HuH-7.5 (cell line): Measurements from ENCODE around the gene STK24.

Experiments
- DNase-seq: peaks from one replicate; pipeline ENCODE4 v3.0.0; 2011; ENCODE audit warnings: low spot score

The STK24 gene

DNA sequence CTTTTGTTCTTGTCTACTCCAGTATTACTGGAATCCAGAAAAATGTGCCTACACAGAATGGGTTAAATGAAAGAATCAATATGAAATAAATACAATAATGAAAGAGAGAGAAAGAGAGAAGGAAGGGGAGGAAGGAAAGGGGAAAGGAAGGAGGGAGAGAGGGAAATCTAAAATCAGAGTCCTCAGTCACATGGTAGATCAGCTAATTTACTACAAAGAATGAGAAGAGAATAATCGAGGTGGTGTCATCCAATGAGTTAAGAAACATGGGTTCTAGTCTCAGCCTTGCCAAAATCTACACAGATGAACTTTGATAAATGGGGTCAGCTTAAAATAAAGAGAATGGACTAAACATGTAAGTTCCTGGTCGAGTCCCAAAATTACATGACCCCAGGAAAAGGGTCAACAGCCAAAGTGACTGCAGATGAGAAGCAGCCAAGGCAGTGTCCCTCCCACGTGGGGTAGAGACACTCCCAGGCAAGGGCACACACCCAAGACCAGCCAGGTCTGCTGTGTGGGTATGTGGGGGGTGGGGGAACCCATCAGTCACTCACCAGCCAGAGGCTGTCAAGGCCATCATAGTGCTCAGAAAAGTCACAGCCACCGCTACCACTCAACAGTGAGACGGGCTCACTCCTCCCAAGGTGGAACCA is 103.6 kb downstream of the STK24 start:
- DNase-seq, result no peak

DNA sequence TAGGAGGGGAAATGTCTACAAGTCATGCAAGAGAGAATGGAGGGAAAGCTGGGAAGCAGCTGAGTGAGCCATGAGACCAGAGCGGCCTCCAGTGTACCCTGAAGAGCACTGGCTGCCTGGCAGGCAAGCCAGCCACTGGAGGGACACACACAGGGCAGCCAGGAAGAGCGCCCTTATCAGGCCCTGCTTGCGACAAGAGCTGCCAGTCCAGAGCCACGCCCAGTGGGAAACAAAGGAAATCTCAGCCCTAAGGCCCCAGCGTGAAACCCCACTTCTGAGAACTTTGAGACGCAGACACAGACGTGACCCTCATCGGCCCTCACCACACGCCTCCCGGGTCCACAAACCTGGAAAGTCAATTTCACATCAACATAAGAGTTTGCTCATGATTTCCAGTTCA is 105.0 kb downstream of the STK24 start:
- DNase-seq, result no peak

DNA sequence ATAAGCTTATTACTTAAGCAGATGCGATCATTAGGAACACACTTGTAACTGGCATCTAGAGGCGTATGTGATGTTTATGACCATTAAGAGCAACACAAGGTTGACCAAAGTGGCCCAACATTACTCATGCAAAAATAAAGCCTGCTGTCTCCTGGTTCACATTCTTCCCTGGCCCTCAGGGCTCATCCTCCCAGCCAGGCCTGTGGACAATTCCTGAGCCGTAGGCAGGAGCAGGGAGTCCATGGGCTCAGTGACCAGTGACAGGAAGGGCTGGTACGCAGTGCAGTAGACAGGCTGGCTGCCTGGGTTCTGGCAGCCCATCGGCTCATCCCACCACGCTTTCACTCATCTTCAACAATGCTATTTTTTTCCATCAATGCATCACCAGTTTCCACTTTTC is 106.0 kb downstream of the STK24 start:
- no peak for DNase-seq

GRCh38 chr13:98468929-98469328 is 108.0 kb downstream of the STK24 start:
- DNase-seq, result no peak

DNA sequence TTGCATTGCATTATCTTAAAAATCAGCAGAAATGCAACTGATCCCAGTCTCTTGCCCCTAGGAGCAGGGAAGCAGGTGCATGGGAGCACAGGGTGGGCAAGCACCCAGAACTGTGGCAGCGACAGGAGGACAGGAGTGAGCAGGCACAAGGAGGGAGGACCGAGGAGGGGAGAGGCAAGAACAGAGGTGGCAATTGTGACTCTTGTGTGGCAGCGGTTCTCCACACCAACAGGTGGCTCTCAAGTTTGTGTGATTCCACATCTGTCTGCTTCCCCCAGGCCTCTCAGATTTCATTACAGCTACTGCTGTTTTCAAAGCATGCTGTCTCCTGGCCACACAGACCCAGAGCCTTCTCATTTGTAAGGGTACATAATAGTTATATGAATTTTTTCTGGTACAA is 108.5 kb downstream of the STK24 start:
- no peak for DNase-seq

- no peak for DNase-seq
These were observed 109.5 kb downstream of the STK24 start for GRCh38 chr13:98467263-98467985.

GRCh38 chr13:98466634-98467236 is 110.2 kb downstream of the STK24 start:
- peak; percentile 52 for DNase-seq

- DNase-seq, result no peak
These were observed 114.0 kb downstream of the STK24 start for GRCh38 chr13:98462946-98463345.

DNA sequence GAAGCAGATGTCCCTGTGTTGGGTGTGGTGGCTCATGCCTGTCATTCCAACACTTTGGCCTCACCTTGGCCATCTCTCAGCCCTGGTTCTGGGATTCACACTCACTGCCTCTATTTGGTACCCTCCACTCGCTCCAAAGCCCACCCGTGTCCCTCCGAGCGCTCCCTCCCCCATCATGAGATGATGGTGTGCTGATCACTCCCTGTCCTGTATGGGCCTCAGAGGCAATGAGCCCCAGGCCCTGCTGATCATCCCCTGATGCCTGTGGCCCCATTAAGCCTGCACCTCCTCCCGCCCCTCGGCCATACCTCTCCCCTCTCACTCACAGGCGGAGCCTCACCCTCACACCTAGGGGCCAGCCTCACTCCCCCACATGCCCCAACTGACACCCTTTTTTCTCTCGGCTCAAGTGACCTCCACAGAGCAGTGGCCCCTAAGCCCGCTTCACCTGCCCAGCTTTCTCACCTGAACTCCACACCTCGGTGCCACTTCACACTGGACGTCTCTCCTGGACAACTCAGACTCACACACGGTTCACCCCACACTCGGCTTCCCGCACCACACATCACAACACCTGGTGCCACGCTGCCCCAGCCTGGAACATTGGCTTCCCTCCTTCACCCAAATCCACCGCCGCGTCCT is 114.5 kb downstream of the STK24 start:
- DNase-seq, result no peak

DNA sequence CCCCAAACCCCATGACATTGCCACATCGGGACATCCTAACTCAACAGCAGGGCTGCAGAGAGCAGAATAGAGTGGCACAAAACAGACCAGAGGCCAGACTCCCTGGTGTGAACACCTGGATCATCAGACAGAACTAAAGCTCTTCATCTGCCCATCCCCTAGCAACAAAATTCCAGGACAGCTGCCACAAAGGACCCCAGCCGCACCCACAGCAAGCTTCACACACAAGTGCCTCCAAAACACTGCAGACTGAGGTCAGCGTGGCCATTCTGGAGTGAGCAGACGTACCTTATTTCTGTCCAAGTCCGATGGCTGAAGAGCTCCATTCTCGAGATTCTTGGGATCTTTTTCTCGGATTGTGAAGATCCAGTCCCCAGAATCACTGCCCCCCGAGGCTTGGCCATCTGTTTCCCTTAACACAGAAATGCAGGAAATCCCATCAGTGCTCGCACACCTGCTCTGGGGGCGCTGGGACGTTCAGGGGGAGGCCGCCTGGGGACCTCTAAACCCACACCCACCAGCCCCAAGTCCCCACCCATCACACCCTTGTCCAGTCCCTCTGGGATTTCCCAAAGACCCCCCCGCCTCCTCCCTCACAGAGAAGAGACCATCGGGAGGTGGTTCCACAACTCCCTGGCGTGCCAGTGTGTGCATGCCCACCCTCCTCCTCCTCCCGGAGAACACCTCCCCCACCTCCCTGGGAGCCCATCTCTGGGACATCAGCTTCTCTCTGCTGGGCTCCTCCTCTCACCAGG is 115.2 kb downstream of the STK24 start:
- no peak for DNase-seq

GRCh38 chr13:98460516-98460915 is 116.4 kb downstream of the STK24 start:
- DNase-seq, result no peak

- DNase-seq, result no peak
These were observed 117.1 kb downstream of the STK24 start for GRCh38 chr13:98459721-98460370.

- DNase-seq, result no peak
These were observed 117.7 kb downstream of the STK24 start for GRCh38 chr13:98459171-98459681.

DNA sequence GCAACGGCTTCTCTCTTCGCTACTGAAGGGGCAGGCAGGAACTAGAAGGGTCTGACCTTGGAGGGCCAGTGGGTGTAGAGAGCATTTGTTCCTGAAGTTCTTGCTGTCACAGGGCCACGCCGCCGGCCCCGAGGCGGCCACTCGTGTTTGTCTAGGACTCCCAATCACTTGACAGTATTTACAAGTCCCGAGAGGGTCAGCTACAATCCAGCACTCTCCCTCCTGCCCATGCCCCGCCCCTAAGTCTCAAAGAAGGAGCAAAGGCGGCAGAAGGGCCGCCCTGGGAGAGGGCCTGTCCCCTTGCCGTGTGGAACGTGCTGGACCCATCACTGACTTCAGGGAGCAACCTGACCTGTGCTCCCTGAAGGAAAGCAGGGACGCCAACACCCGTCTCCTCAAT is 118.5 kb downstream of the STK24 start:
- DNase-seq, result no peak

- no peak for DNase-seq
These were observed 119.9 kb downstream of the STK24 start for GRCh38 chr13:98457053-98457452.

GRCh38 chr13:98456413-98456845 is 120.5 kb downstream of the STK24 start:
- DNase-seq, result no peak

DNA sequence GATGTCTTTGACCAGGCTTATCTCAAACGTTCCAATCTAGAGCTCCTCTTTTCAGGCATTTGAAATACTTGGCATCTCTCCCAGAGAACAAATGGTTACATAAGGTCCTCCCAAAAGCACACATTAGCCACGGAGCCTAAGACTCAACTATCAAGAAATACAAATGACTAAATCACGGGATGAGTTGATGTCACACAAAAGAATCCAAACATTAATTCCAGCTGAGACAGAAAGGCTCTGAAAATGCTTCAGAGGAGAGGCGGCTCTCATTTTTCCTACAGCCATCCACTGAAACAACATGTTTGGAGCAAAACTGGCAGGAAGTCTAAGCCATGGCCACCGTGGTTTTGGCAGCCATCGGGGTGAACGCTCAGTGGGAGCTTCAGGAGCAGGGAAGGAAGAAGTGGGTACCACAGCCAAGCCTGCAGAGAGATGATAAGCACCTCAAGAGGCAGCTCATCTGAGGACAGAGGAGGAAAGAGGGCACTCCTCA is 122.5 kb downstream of the STK24 start:
- no peak for DNase-seq

DNA sequence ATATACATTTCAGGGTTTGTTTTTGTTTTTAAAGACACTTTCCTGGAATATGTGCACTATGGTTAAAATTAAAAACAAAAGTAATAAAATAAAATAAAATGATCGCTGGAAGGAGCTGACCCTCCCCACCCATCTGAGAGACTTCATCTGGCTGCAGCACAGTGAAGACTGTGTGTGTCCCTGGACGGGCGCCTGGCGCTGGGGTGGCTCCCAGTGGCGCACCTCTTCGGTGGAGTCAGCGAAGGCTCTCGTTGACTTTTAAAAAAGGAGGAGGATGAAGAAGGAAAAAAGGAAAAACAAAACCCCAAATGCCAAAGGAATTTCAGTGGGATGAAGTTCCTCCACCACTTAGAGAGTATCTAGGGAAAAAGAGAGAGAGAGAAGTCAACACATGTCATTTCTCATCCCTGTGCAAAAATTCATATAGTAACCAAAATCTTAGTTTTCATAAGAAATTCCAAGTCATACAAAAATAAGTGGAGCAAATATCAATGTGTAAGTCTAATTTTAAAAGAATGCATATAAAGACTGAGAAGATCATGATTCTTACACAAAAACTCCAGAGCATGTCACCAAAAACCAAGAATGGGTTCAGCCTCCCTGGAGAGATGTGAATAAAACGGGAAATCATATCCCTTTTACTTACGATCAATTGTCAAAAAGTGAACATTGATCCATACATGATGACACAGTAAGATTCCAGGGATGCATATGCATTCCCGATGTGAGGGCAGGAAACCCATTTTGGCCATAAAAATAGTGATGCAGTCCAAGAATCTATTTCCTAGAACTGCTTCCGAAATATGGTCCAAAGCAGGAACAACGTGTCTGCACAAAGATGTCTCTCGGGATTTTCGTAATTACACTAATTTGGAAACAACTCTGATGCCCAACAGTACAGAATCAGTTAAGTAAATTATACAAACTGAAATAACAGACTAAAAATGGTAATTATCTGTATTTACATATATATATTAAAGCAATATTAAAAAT is 123.8 kb downstream of the STK24 start:
- DNase-seq, result no peak

DNA sequence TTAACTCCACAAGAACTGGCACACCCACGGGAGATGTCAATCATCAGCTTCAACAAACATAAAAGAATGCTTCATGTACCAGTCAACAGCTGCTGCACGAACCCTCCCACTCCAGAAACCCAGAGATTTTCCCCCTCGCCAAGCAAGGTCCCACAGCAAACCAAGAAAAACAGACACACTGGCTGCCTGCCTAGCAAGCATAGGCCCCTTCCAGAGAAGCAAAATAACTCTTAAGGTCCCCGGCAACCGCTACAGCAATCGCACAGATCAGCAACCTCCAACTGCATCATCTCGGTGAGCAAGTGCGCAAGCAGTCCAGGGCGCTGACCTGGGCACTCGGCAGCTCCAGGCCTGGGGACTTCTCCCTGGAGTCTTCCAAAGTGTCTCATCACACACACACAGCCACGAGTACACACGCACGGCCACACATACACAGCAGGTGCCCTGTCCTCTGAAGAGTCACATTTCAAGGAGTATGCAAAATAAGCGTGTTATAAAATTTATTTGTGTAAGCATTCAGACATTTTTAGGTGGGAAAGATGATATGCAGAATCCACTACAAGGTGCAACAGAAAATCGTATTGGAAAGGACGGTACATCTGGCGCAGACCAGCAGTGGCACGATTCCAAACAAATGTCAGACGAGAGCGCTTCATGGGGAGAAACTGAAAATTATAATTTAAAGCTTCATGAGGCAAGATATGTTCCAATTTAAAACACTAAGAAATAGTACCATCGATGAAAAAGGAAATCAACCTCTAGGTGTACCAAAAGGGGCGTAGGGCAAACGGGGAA is 125.0 kb downstream of the STK24 start:
- no peak for DNase-seq
